Lower leg skin (tissue), 3 donors: ENCODE measurements around the gene RNF111.
A peak's percentile ranks its signal among the peaks of the same experiment; 100 is the strongest.

Experiments
- POLR2A ChIP-seq, 2 donors: fragments of 450-650 bp; IDR thresholded peaks; one replicate each; pipeline ENCODE4 v1.6.1; 2016 to 2017; ENCODE audit warnings: antibody characterized with exemption in 2 of 2, mild to moderate bottlenecking in 1 of 2, moderate library complexity in 1 of 2
- TF ChIP-seq, protein P1 (sequence below), 3 donors: fragments of 450-650 bp; IDR thresholded peaks; one replicate each; pipeline ENCODE4 v1.5.1; 2016; ENCODE audit warnings: antibody characterized with exemption in 3 of 3, mild to moderate bottlenecking in 3 of 3, moderate library complexity in 2 of 3

DNA sequence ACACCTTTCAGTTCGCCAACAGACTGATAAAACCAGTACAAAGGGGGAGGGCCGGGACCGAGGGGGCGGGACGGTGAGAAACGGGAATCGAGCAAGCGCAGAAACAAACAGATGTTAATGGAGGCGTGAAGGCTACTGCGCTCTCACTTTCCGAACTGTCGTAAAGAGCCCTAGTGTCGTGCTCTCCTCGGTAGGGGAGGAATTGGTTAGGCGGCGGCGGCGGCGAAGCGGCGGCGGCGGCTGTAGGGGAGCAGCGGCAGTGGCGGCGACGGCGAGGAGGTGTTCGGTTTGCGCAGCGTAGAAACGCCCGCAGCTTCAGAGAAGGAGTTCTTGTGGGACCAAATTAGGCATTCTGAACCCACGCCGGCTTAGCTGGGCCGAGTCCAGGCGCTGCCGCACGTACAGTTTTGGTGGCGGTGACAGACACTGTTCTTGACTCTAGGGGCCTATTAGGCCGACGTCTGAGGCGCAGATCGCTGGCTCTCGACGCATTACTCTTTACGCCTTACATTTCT is at the start of gene RNF111:
- peak in 1 of 2 donors; percentile 78 for TF ChIP-seq POLR2A (IDR thresholded peaks at IDR 0.05)
- TF ChIP-seq, protein P1, sequence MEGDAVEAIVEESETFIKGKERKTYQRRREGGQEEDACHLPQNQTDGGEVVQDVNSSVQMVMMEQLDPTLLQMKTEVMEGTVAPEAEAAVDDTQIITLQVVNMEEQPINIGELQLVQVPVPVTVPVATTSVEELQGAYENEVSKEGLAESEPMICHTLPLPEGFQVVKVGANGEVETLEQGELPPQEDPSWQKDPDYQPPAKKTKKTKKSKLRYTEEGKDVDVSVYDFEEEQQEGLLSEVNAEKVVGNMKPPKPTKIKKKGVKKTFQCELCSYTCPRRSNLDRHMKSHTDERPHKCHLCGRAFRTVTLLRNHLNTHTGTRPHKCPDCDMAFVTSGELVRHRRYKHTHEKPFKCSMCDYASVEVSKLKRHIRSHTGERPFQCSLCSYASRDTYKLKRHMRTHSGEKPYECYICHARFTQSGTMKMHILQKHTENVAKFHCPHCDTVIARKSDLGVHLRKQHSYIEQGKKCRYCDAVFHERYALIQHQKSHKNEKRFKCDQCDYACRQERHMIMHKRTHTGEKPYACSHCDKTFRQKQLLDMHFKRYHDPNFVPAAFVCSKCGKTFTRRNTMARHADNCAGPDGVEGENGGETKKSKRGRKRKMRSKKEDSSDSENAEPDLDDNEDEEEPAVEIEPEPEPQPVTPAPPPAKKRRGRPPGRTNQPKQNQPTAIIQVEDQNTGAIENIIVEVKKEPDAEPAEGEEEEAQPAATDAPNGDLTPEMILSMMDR (IDR thresholded peaks at IDR 0.05) = no peak
